ENCODE results near the gene NUP43.
"Not testable (repeated sequence)": the region's sequence is repeated elsewhere in the genome, so short reads cannot be mapped to it uniquely, and the experiment has no call there.

The NUP43 gene

DNA sequence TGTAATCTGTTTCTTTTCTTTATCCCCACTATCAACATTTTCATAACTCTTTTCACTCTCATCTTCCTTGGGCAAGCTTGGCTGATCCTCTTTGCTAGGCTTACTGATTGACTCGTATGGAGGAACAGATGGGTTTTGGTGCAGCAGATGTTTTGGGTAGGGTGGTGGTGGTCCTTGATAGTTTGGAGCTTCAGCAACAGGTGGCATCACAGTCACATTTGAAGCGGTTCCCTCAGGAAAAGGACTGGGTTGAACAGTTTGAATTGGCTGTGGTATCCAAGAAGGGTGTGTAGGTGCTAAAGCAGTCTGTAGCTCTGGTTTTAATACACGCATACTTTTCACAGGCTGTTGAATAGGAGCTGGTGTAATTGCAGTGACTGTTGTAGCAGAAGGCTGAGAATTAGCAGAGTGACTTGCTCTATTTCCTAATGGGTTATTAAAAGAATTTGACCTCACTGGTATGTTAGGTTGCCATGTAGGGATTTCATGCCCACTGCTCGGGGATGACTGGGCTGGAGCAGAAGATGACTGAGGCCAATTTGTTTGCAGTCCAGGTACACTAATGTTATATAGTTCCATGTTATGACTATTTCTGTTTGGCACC, 63.0 kb downstream of the NUP43 start:
- DNase-seq: no peak

GRCh38 chr6:149681845-149682244, 64.5 kb downstream of the NUP43 start:
- not testable (repeated sequence) for DNase-seq

DNA sequence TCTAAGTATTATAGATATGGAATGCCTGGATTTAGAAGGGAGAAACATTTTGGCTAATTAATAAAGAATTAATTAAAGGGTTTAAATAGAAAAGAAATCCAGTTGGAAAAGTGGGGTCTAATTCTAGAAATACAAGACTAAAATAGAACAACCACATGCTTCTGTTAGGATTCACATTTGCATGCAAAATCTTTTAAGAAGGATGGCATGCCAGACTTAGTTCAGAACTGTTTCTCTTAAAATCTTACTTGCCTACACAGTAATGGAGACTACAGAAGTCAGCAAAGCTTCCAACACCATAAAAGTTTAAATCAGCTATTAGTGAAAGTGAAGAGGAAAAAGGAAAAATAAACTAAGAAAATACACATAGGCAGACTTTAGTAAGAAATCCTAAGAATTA, 65.1 kb downstream of the NUP43 start:
- no peak for DNase-seq

DNA sequence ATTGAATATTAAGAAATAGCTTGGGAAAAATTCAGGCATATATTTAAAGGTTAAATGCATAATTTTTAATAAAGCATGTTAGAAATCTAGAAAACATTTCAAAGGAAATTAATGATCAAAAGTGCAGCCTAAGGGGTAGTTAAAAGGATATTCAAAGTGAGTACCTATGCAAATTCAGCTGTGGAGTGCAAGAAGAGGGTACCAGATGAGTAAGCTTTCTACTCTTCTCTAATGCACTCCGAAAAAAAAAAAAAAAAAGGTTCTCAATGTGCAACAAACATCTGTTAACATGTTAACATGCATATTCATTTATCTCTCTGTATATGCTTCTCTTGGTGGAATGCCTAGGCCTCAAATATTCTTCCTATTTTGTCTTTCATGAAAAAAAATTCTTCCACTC, 65.8 kb downstream of the NUP43 start:
- no peak for DNase-seq
